Measurements from ENCODE around the gene MASP1.

DNA sequence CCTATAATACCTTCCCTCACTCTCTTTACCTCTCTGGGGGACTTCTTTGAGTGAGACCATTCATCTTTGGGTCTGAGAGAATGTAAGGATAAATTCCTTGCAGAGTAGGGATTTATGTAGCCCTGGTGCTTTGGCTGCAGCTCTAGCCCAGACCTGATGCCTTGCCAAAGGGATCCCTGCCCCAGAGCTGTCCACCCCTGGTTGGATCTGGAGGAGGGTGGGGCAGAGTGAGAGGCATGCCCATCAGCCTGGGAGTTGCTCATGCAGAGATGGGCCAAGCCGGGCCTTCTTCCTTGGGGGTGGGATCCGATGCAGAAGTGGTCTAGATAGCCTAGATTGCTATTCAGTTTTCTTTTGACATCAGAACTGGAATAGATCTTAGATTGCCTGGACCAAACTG lies 62.8 kb downstream of the MASP1 start:
- TF ChIP-seq, protein P1, sequence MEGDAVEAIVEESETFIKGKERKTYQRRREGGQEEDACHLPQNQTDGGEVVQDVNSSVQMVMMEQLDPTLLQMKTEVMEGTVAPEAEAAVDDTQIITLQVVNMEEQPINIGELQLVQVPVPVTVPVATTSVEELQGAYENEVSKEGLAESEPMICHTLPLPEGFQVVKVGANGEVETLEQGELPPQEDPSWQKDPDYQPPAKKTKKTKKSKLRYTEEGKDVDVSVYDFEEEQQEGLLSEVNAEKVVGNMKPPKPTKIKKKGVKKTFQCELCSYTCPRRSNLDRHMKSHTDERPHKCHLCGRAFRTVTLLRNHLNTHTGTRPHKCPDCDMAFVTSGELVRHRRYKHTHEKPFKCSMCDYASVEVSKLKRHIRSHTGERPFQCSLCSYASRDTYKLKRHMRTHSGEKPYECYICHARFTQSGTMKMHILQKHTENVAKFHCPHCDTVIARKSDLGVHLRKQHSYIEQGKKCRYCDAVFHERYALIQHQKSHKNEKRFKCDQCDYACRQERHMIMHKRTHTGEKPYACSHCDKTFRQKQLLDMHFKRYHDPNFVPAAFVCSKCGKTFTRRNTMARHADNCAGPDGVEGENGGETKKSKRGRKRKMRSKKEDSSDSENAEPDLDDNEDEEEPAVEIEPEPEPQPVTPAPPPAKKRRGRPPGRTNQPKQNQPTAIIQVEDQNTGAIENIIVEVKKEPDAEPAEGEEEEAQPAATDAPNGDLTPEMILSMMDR (IDR thresholded peaks at IDR 0.05; ENCODE audit: low read length): no peak
- TF ChIP-seq EZH2 (IDR thresholded peaks at IDR 0.05; ENCODE audit: borderline replicate concordance, low read length): no peak
